CD4-positive, alpha-beta T cell (primary cell): ENCODE measurements around the gene CD96. TPM values are rescaled to one million over a fixed set of nuclear protein-coding genes. Genes with fewer than 3 reads are reported as not detected.

ENCODE experiments used
- ATAC-seq: fragments of 200-7000 bp; cut with Tn5 transposase; one replicate; pipeline ENCODE4 v1.10.0; 2022; ENCODE audit warnings: mild to moderate bottlenecking; ENCODE audit not compliant: poor library complexity
- CTCF ChIA-PET: fragments of 350-600 bp; sonication (Branson Sonifier 250); formaldehyde crosslinking; loops from one replicate; lab custom pipeline; 2021; ENCODE audit warnings: antibody characterized with exemption, inconsistent platforms; lab: Charles Lee
- POLR2A ChIA-PET: fragments of 350-600 bp; sonication (Branson Sonifier 250); formaldehyde crosslinking; loops from one replicate; lab custom pipeline; 2021; ENCODE audit warnings: antibody characterized with exemption, inconsistent platforms; lab: Charles Lee
- DNase-seq, 14 experiments: peaks; one replicate each; pipeline ENCODE4 v3.0.0-alpha.2; 2013 to 2020; ENCODE audit warnings: mixed read lengths in 2 of 14
- H3K27ac ChIP-seq, 2 donors: one replicate each; pipeline versions ENCODE4 v1.5.1 to v1.7.0; 2013; ENCODE audit warnings: low read length in 2 of 2, low read depth in 1 of 2, mild to moderate bottlenecking in 1 of 2
- H3K27me3 ChIP-seq, 2 experiments: 1 replicate in 1 of 2; 2 replicates in 1 of 2; pipeline versions ENCODE4 v1.6.1 to v1.7.0; 2013; ENCODE audit warnings: low read length in 2 of 2, control low read depth in 1 of 2, mild to moderate bottlenecking in 1 of 2, moderate library complexity in 1 of 2; ENCODE audit not compliant: insufficient read depth in 2 of 2, control insufficient read depth in 1 of 2
- H3K36me3 ChIP-seq: one replicate; pipeline ENCODE4 v1.6.1; 2013; ENCODE audit warnings: low read length, control low read depth; ENCODE audit not compliant: insufficient read depth
- H3K4me1 ChIP-seq: one replicate; pipeline ENCODE4 v1.6.1; 2013; ENCODE audit warnings: low read length, control low read depth; ENCODE audit not compliant: insufficient read depth
- H3K4me3 ChIP-seq: one replicate; pipeline ENCODE4 v1.5.1; 2013; ENCODE audit warnings: mild to moderate bottlenecking, low read length, moderate library complexity
- H3K9me3 ChIP-seq, 2 experiments: 1 replicate in 1 of 2; 2 replicates in 1 of 2; pipeline versions ENCODE4 v1.6.1 to v1.7.0; 2013; ENCODE audit warnings: low read length in 2 of 2, mild to moderate bottlenecking in 2 of 2, control low read depth in 1 of 2, moderate library complexity in 1 of 2; ENCODE audit not compliant: control insufficient read depth in 1 of 2, insufficient read depth in 1 of 2
- H3K27ac Mint-ChIP-seq: one replicate; pipeline ENCODE4 v1.8.0; 2020; ENCODE audit warnings: mixed read lengths
- H3K27me3 Mint-ChIP-seq: one replicate; pipeline ENCODE4 v1.8.0; 2021; ENCODE audit warnings: mixed read lengths
- H3K36me3 Mint-ChIP-seq: one replicate; pipeline ENCODE4 v1.8.0; 2021; ENCODE audit warnings: low read depth, mixed read lengths
- H3K4me1 Mint-ChIP-seq: one replicate; pipeline ENCODE4 v1.8.0; 2021; ENCODE audit warnings: low read depth, mixed read lengths
- H3K4me3 Mint-ChIP-seq: one replicate; pipeline ENCODE4 v1.8.0; 2020; ENCODE audit warnings: mild to moderate bottlenecking, mixed read lengths
- H3K9me3 Mint-ChIP-seq: one replicate; pipeline ENCODE4 v1.8.0; 2020; ENCODE audit warnings: mixed read lengths
- intact Hi-C, 2 experiments: fragments of 100-400 bp; cut with DNase I in 1 of 2; cut with micrococcal nuclease in 1 of 2; formaldehyde crosslinking; loops; one replicate each; pipeline versions ENCODE4 v1.15.1 to v1.9.0; 2023 to 2025; cut with DNase I, micrococcal nuclease
- total RNA-seq, 174 experiments: library from RNA in 2 of 174; stranded (reverse) in 2 of 174; gene quantifications; one replicate each; pipeline ENCODE4 v1.2.3 and lab custom pipeline; 2021 to 2026
- TF ChIP-seq, protein P1 (sequence below): fragments of 200-600 bp; IDR thresholded peaks from one replicate; pipeline ENCODE4 v1.8.0; 2022; ENCODE audit warnings: antibody characterized with exemption, mild to moderate bottlenecking

Gene CD96
- total RNA-seq, 2 experiments from 2014 or later: 194 to 205 TPM

DNA sequence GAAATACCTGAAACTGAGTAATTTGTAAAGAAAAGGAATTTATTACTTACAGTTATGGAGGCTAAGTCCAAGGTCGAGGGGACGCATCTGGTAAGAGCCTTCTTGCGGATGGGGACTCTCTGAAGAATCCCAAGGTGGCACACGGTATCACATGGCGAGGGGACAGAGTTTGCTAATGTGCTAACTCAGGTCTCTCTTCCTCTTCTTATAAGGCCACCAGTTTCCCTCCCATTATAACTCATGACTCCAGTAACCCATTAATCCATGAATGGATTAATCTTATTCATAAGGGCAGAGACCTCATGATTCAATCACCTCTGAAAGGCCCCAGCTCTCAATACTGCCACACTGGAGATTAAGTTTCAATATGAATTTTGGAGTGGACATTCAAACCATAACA, 37.5 kb downstream of the CD96 start:
- Mint-ChIP-seq H3K27ac (no peak overlapping the region), H3K4me3 (no peak overlapping the region), H3K36me3 (peaks cover 97% of the 10 kb centered on the region), H3K4me1 (peaks cover 78% of the 10 kb centered on the region), H3K27me3 (no peaks in the 10 kb centered on the region), H3K9me3 (no peaks in the 10 kb centered on the region)
- ATAC-seq (no peak), DNase-seq (no peak)
- no peaks in the 10 kb centered on the region for H3K4me1 ChIP-seq
- no peak overlapping the region for H3K27ac ChIP-seq
- peaks cover 86% of the 10 kb centered on the region for H3K36me3 ChIP-seq
- ChIA-PET POLR2A (no interaction called here), CTCF (no interaction called here)
- no peak overlapping the region for H3K4me3 ChIP-seq
- TF ChIP-seq, protein P1, sequence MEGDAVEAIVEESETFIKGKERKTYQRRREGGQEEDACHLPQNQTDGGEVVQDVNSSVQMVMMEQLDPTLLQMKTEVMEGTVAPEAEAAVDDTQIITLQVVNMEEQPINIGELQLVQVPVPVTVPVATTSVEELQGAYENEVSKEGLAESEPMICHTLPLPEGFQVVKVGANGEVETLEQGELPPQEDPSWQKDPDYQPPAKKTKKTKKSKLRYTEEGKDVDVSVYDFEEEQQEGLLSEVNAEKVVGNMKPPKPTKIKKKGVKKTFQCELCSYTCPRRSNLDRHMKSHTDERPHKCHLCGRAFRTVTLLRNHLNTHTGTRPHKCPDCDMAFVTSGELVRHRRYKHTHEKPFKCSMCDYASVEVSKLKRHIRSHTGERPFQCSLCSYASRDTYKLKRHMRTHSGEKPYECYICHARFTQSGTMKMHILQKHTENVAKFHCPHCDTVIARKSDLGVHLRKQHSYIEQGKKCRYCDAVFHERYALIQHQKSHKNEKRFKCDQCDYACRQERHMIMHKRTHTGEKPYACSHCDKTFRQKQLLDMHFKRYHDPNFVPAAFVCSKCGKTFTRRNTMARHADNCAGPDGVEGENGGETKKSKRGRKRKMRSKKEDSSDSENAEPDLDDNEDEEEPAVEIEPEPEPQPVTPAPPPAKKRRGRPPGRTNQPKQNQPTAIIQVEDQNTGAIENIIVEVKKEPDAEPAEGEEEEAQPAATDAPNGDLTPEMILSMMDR: no peak
- no peaks in the 10 kb centered on the region for H3K27me3 ChIP-seq
- intact Hi-C loops: loop anchor here in 1 of 2 experiments (2.0 kb wide), 1 partner anchor 37 kb away; no protein-coding TSS in a partner anchor
- no peaks in the 10 kb centered on the region for H3K9me3 ChIP-seq

DNA sequence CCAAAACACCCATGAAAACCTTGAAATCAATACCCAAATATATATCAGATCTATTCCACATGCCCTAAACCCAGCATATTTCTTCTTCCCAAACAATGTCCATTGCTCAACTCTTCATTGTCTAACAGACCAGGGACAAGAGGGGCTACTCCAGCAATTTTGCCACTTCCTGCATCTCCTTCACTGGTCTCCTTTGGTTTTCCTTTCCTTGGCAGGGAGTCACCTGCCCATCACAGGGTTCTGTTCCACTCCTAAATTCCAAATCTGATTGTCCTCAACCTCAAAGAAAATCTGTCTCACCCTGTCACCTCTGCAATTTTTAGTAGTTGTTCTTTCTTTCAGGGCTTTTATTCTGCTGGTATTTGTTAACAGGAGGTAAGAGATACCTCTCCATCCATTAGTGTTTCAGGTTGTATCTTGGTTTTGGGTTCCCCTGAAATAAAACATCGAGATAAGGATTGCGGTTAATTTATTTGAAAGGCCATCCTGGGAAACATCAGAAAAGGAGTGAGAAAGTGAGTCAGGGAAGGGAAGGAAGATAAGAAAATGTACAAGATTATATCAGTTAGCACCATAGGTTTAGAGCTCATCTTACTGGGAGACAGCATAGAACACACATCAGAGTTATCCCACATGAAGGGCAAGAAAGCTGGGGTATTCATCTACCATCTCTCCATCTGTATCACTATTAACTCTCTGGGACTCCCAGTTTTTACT, 39.6 kb downstream of the CD96 start:
- H3K9me3 Mint-ChIP-seq: no peaks in the 10 kb centered on the region
- no peaks in the 10 kb centered on the region for H3K4me1 ChIP-seq
- H3K27ac ChIP-seq: peak overlapping the region in 1 of 2 donors; percentile 24
- peak overlapping the region; percentile 22 for H3K27ac Mint-ChIP-seq
- POLR2A ChIA-PET: no interaction called here
- no peak overlapping the region for H3K4me3 Mint-ChIP-seq
- peaks cover 65% of the 10 kb centered on the region for H3K4me1 Mint-ChIP-seq
- peaks cover 94% of the 10 kb centered on the region for H3K36me3 ChIP-seq
- no peaks in the 10 kb centered on the region for H3K27me3 ChIP-seq
- H3K27me3 Mint-ChIP-seq: no peaks in the 10 kb centered on the region
- TF ChIP-seq, protein P1: no peak
- H3K36me3 Mint-ChIP-seq: peaks cover 100% of the 10 kb centered on the region
- ATAC-seq (no peak), DNase-seq (no peak)
- intact Hi-C loops: no loop called here
- H3K4me3 ChIP-seq: no peak overlapping the region
- H3K9me3 ChIP-seq: no peaks in the 10 kb centered on the region
- CTCF ChIA-PET: no interaction called here

DNA sequence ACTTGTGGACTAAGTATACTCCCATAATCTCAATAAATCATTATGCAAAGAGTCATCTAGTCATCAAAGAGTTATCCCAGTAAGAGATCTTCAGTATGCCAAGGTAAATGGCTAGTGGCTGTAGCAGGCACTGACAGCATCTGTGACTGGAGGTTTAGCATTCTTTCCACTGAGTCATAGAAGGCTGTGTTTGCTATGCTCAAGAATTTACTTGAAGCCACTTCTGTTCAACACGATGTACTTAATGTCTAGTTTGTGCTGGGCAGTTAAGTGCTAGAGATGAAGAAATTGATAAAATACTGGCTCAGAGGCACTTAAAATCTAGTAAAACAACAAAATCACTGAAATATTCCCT, 40.1 kb downstream of the CD96 start:
- Histone ChIP-seq H3K9me3 (no peaks in the 10 kb centered on the region), H3K4me3 (no peak overlapping the region), H3K36me3 (peaks cover 95% of the 10 kb centered on the region), H3K4me1 (no peaks in the 10 kb centered on the region), H3K27ac (no peak overlapping the region), H3K27me3 (no peaks in the 10 kb centered on the region)
- Mint-ChIP-seq H3K4me1 (peaks cover 63% of the 10 kb centered on the region), H3K27me3 (no peaks in the 10 kb centered on the region), H3K9me3 (no peaks in the 10 kb centered on the region), H3K27ac (peak overlapping the region; percentile 64), H3K36me3 (peaks cover 100% of the 10 kb centered on the region), H3K4me3 (no peak overlapping the region)
- intact Hi-C loops: no loop called here
- ChIA-PET POLR2A (no interaction called here), CTCF (interaction anchor here (0.9 kb wide), 1 partner anchor 34 kb away, joined by 3 read pairs; no protein-coding TSS in a partner anchor)
- TF ChIP-seq, protein P1: no peak
- DNase-seq (no peak), ATAC-seq (no peak)
